A549 treated with Mapracorat at 1 μM for 4 hours (cell line): Measurements from ENCODE around the gene SLC19A2. TPM values are rescaled to one million over a fixed set of nuclear protein-coding genes. Genes with fewer than 3 reads are reported as not detected.

Experiments
- total RNA-seq: library from RNA; stranded (reverse); fragments of 200-300 nt; extraction: Qiagen RNA extraction; gene quantifications from 5 replicates; pipeline ENCODE4 v1.2.3, GENCODE V29; 2022

SLC19A2 gene
- 23.0 to 25.8 TPM (median 24.8 TPM) in 5 replicates for total RNA-seq

DNA sequence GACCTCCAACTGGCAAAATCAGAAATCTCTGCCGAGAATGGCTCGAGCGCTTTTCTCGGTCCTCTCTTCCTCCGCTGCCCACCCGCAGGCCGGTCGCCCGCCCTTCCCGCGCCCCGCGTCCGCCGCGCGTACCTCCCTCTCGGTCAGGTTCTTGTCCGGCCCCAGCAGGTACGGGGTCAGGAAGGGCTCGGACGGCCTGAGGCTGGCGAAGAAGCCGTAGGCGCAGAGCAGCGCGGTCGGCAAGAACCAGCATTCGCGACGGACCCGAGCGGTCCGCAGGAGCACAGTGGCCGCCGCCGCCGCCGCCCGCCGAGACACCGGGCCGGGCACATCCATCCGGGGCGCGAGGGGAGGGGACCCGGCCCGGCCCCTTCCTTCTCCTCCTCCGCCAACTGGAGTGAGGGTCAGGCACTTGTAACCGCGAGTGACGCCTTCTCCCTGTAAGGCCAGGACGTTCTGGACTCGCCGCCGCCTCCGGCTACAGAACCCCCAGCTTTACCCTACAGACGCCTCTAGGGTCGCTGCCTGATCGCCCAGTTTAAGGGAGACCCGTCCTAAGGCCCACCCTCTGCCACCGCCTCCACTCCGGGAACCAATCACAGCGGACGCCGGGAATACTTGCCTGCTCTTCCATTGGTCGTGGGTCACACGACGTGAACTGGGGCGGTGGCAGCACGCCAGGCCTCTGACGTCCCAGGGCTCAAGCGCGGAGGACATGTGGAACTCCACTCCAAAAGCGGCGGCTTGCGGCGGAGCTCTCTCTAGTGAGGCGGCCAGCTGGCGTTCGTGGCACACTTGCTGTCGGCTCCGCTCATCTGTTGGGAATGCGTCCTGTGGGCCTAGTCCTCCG is at the start of gene SLC19A2:
SLC19A2 (minus strand) TSS at position 514 of the 850 bp plus-strand sequence; CDS start at position 336, 178 bp downstream.

GRCh38 chr1:169427081-169427641 is 58.6 kb downstream of the SLC19A2 start, which contains the start of gene CCDC181:
Gene CCDC181 (minus strand): TSS chr1:169427474. CDS start chr1:169424927, 2,547 bp downstream.

Other genes with a start within 250 kb of the SLC19A2 start
- gene NME7, start 118.1 kb downstream of the SLC19A2 start, total RNA-seq, result 16.4 to 39.8 TPM (median 21.3 TPM) in 5 replicates
- gene BLZF1, start 117.7 kb downstream of the SLC19A2 start, total RNA-seq, result 12.4 to 19.2 TPM (median 14.3 TPM) in 5 replicates
- 0.08 to 0.25 TPM (median 0.14 TPM) in 3 of 5 replicates, not detected in the others for gene CCDC181, start 58.5 kb downstream of the SLC19A2 start, total RNA-seq
- 0.05 to 0.09 TPM (median 0.07 TPM) in 5 replicates for gene F5, start 100.5 kb upstream of the SLC19A2 start, total RNA-seq
- gene SELP, start 144.2 kb upstream of the SLC19A2 start, total RNA-seq, result not detected in 5 replicates
- 0.13 to 0.65 TPM (median 0.19 TPM) in 4 of 5 replicates, not detected in the other for gene SELL, start 225.7 kb upstream of the SLC19A2 start, total RNA-seq
- gene SELE, start 248.1 kb upstream of the SLC19A2 start, total RNA-seq, result not detected in 5 replicates